A549 (cell line): ENCODE results near the gene CLECL1.

Experiments
- CBX8 ChIP-seq: fragments of 200-600 bp; sonication (generic); IDR thresholded peaks from 2 replicates; pipeline ENCODE4 v1.6.1; 2016
- CEBPB ChIP-seq, 2 experiments: fragments of >200 bp in 1 of 2; sonication (Bioruptor Twin) in 1 of 2; formaldehyde crosslinking in 1 of 2; IDR thresholded peaks; 2 replicates each; pipeline ENCODE4 v1.6.1; 2012 to 2016
- EP300 ChIP-seq, 2 experiments: fragments of >200 bp; sonication (Bioruptor Twin); formaldehyde crosslinking; IDR thresholded peaks; 2 replicates in 1 of 2; 3 replicates in 1 of 2; pipeline ENCODE4 v1.6.1; 2016 to 2017
- FOXS1 ChIP-seq: fragments of 250-450 bp; sonication (Bioruptor Pico); IDR thresholded peaks from 2 replicates; pipeline ENCODE4 v1.5.0; 2020; ENCODE audit warnings: mild to moderate bottlenecking, moderate library complexity
- KDM1A ChIP-seq: fragments of 200-600 bp; sonication (generic); IDR thresholded peaks from 2 replicates; pipeline ENCODE4 v1.6.1; 2016; ENCODE audit warnings: low read depth, mild to moderate bottlenecking
- POLR2A ChIP-seq: IDR thresholded peaks from 2 replicates; pipeline ENCODE4 v1.6.1; 2012; ENCODE audit warnings: mild to moderate bottlenecking, low read length
- POLR2AphosphoS2 ChIP-seq: conservative IDR thresholded peaks from 2 replicates; pipeline ENCODE4 v1.6.1; 2012; ENCODE audit warnings: low read length, improper control_type of control experiment, inconsistent platforms
- RAD21 ChIP-seq, 2 experiments: fragments of >200 bp in 1 of 2; sonication (Bioruptor Twin) in 1 of 2; formaldehyde crosslinking in 1 of 2; IDR thresholded peaks in 1 of 2; conservative IDR thresholded peaks in 1 of 2; 2 replicates in 1 of 2; 3 replicates in 1 of 2; pipeline ENCODE4 v1.6.1; 2012 to 2018; ENCODE audit warnings: inconsistent platforms in 1 of 2
- RARB ChIP-seq: fragments of 250-450 bp; sonication (Bioruptor Pico); IDR thresholded peaks from 2 replicates; pipeline ENCODE4 v1.8.0; 2021; ENCODE audit warnings: mild to moderate bottlenecking, moderate library complexity
- RCOR1 ChIP-seq: fragments of 150-350 bp; IDR thresholded peaks from 2 replicates; pipeline ENCODE4 v1.6.1; 2014; ENCODE audit warnings: antibody characterized with exemption, low read length, low read depth
- TF ChIP-seq, protein P1 (sequence below): fragments of >200 bp; sonication (Bioruptor Twin); formaldehyde crosslinking; IDR thresholded peaks from 3 replicates; pipeline ENCODE4 v1.5.1; 2016
- TF ChIP-seq, protein P2 (sequence below): fragments of 450-650 bp; IDR thresholded peaks from 2 replicates; pipeline ENCODE4 v1.6.1; 2014; ENCODE audit warnings: antibody characterized with exemption

DNA sequence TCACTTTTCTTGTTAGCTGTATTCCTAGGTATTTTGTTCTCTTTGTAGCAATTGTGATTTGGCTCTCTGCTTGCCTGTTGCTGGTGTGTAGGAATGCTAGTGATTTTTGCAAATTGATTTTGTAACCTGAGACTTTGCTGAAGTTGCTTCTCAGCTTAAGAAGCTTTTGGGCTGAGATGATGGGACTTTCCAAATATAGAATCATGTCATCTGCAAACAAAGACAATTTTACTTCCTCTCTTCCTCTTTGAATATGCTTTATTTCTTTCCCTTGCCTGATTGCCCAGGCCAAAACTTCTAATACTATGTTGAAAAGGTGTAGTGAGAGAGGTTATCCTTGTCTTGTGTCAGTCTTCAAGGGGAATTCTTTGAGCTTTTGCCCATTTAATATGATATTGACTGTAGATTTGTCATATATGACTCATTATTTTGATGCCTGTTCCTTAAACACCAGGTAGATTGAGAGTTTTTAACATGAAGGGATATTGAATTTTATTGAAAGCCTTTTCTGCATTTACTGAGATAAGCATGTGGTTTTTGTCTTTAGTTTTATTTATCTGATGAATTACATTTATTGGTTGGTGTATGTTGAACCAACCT, 26.7 kb downstream of the CLECL1 start:
- TF ChIP-seq, protein P1, sequence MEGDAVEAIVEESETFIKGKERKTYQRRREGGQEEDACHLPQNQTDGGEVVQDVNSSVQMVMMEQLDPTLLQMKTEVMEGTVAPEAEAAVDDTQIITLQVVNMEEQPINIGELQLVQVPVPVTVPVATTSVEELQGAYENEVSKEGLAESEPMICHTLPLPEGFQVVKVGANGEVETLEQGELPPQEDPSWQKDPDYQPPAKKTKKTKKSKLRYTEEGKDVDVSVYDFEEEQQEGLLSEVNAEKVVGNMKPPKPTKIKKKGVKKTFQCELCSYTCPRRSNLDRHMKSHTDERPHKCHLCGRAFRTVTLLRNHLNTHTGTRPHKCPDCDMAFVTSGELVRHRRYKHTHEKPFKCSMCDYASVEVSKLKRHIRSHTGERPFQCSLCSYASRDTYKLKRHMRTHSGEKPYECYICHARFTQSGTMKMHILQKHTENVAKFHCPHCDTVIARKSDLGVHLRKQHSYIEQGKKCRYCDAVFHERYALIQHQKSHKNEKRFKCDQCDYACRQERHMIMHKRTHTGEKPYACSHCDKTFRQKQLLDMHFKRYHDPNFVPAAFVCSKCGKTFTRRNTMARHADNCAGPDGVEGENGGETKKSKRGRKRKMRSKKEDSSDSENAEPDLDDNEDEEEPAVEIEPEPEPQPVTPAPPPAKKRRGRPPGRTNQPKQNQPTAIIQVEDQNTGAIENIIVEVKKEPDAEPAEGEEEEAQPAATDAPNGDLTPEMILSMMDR = no peak
- no peak for TF ChIP-seq RCOR1
- TF ChIP-seq POLR2A = no peak
- no peak for TF ChIP-seq KDM1A
- TF ChIP-seq, protein P2, sequence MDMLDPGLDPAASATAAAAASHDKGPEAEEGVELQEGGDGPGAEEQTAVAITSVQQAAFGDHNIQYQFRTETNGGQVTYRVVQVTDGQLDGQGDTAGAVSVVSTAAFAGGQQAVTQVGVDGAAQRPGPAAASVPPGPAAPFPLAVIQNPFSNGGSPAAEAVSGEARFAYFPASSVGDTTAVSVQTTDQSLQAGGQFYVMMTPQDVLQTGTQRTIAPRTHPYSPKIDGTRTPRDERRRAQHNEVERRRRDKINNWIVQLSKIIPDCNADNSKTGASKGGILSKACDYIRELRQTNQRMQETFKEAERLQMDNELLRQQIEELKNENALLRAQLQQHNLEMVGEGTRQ = no peak
- TF ChIP-seq POLR2AphosphoS2 = no peak
- TF ChIP-seq RARB (CRISPR knock-in tag) = no peak
- no peak for TF ChIP-seq CEBPB (IDR thresholded peaks at IDR 0.05)
- TF ChIP-seq EP300 (IDR thresholded peaks at IDR 0.05) = no peak
- no peak for TF ChIP-seq CBX8
- TF ChIP-seq RAD21 (conservative IDR thresholded peaks at IDR 0.05 in 1 of 2, IDR thresholded peaks at IDR 0.05 in 1 of 2) = no peak
- no peak for TF ChIP-seq FOXS1 (CRISPR knock-in tag)
